NT2/D1 (cell line): Measurements from ENCODE around the gene TOMM20.

Experiments
- SUZ12 ChIP-seq: IDR thresholded peaks from 2 replicates; pipeline ENCODE4 v1.6.1; 2011; ENCODE audit not compliant: insufficient read length, insufficient read depth; ENCODE audit errors: extremely low read depth
- ZNF274 ChIP-seq: IDR thresholded peaks from 2 replicates; pipeline ENCODE4 v1.6.1; 2011; ENCODE audit warnings: mild to moderate bottlenecking, low read depth, low read length

GRCh38 chr1:235124111-235124510 is 4.5 kb downstream of the TOMM20 start:
- TF ChIP-seq ZNF274 (no peak), SUZ12 (no peak)
